Sigmoid colon (tissue), 4 donors: ENCODE results near the gene PYGB.

Experiments
- CTCF ChIP-seq, 4 experiments: fragments of 450-650 bp in 3 of 4; fragments of 200-600 bp in 1 of 4; IDR thresholded peaks; one replicate each; pipeline ENCODE4 v1.5.1; 2016 to 2019; ENCODE audit warnings: antibody characterized with exemption in 4 of 4, mild to moderate bottlenecking in 3 of 4, moderate library complexity in 2 of 4
- POLR2AphosphoS5 ChIP-seq, 4 donors: sonication (generic); formaldehyde crosslinking; IDR thresholded peaks; one replicate each; pipeline ENCODE4 v1.6.1; 2017; ENCODE audit warnings: antibody characterized with exemption in 4 of 4

GRCh38 chr20:25252686-25253421 lies 5.0 kb downstream of the PYGB start:
- no peak for TF ChIP-seq POLR2AphosphoS5 (IDR thresholded peaks at IDR 0.05)
- TF ChIP-seq CTCF (IDR thresholded peaks at IDR 0.05): no peak
